ENCODE measurements around the gene TNFAIP8L1.

DNA sequence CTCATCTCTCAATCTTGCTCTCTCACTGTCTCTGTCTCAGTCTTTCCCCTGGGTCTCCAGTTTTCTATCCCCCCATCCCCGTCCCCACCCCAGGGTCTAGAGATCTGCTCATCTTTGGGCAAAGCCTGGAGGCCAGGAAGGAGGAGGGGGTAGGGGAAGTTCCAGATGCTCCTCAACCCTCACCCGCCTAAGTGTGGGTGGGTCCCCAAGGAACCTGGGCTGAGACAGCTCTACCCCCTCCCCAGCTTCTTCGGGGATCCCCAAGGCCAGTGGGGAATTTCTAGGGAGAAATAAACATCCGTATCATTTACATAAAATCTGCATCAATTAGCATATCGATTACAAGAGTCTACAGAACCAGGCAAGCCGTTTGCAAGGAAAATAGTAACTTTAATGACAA lies 48.0 kb upstream of the TNFAIP8L1 start:
- TF ChIP-seq, protein P1, sequence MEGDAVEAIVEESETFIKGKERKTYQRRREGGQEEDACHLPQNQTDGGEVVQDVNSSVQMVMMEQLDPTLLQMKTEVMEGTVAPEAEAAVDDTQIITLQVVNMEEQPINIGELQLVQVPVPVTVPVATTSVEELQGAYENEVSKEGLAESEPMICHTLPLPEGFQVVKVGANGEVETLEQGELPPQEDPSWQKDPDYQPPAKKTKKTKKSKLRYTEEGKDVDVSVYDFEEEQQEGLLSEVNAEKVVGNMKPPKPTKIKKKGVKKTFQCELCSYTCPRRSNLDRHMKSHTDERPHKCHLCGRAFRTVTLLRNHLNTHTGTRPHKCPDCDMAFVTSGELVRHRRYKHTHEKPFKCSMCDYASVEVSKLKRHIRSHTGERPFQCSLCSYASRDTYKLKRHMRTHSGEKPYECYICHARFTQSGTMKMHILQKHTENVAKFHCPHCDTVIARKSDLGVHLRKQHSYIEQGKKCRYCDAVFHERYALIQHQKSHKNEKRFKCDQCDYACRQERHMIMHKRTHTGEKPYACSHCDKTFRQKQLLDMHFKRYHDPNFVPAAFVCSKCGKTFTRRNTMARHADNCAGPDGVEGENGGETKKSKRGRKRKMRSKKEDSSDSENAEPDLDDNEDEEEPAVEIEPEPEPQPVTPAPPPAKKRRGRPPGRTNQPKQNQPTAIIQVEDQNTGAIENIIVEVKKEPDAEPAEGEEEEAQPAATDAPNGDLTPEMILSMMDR (IDR thresholded peaks at IDR 0.05), result no peak
- no peak for TF ChIP-seq POLR2A (IDR thresholded peaks at IDR 0.05)
- no peak for TF ChIP-seq POLR2AphosphoS5 (IDR thresholded peaks at IDR 0.05)
- no peak for TF ChIP-seq EP300 (IDR thresholded peaks at IDR 0.05; ENCODE audit: low read depth)
